ENCODE data around the gene TLK1. TPM values are rescaled to one million over a fixed set of nuclear protein-coding genes. Genes with fewer than 3 reads are reported as not detected.

Gene TLK1
- total and polyA plus RNA-seq, 2 donors (not counting 3 experiments of a cell fraction or from before 2014, with no cell fraction given), result 5.8 to 62.7 TPM

GRCh38 chr2:171185941-171186340 lies 25.2 kb upstream of the TLK1 start:
- BruUV-seq (replicated peaks), result no TSS peak
- Histone ChIP-seq H3K27me3 (ENCODE audit: control insufficient read depth in 2 of 2, insufficient read depth in 2 of 2, low read length in 2 of 2) (no peaks in the 10 kb centered on the region), H3K9me1 (replicated peaks; ENCODE audit: control insufficient read depth, extremely low read depth, insufficient read depth, low read length) (no peaks in the 10 kb centered on the region), H4K20me1 (replicated peaks; ENCODE audit: control insufficient read depth, extremely low read depth, insufficient read depth, low read length) (no peaks in the 10 kb centered on the region), H3K9me3 (replicated peaks; ENCODE audit: control insufficient read depth, insufficient read depth, low read length) (no peaks in the 10 kb centered on the region), H3K4me1 (ENCODE audit: control insufficient read depth, extremely low read depth, insufficient read depth, low read length) (no peaks in the 10 kb centered on the region), H3K4me2 (ENCODE audit: insufficient read depth, low read length) (no peak overlapping the region), H3K27ac (ENCODE audit: insufficient read depth, low read depth, low read length) (no peak overlapping the region), H3K4me3 (replicated peaks in 1 of 3; ENCODE audit: insufficient read depth in 1 of 3, low read depth in 1 of 3, low read length in 3 of 3) (no peak overlapping the region), H3K9ac (replicated peaks; ENCODE audit: extremely low read depth, insufficient read depth, low read length) (no peak overlapping the region), H3K36me3 (ENCODE audit: control insufficient read depth in 2 of 2, extremely low read depth in 1 of 2, insufficient read depth in 2 of 2, low read length in 2 of 2) (no peaks in the 10 kb centered on the region), H3K79me2 (ENCODE audit: control insufficient read depth, insufficient read depth, low read length) (no peaks in the 10 kb centered on the region), H2AFZ (ENCODE audit: low read depth, low read length) (no peak overlapping the region)
- CTCF ChIA-PET, result no interaction called here
- TF ChIP-seq MAX (IDR thresholded peaks at IDR 0.05; ENCODE audit: insufficient read depth, insufficient read length) (no peak), GATA2 (IDR thresholded peaks at IDR 0.05; ENCODE audit: insufficient read depth, insufficient read length, low read depth, low read length) (no peak), POLR2A (IDR thresholded peaks at IDR 0.05; ENCODE audit: low read depth, low read length) (no peak), CTCF (IDR thresholded peaks at IDR 0.05; ENCODE audit: extremely low read depth in 1 of 2, insufficient read depth in 1 of 2, low read depth in 1 of 2, low read length in 2 of 2) (no peak)
- intact Hi-C loops (cut with micrococcal nuclease) (no loop called here), dilution Hi-C loops (cut with MboI; ENCODE audit: extremely low pct_ligation_motif_present, low sequenced_read_pairs) (no loop called here)
- FAIRE-seq (no peak), DNase-seq (ENCODE audit: low read depth, low spot score) (no peak)
- POLR2A ChIA-PET, result no interaction called here

GRCh38 chr2:171185165-171185818 lies 24.6 kb upstream of the TLK1 start:
- Histone ChIP-seq H3K4me3 (replicated peaks in 1 of 3; ENCODE audit: insufficient read depth in 1 of 3, low read depth in 1 of 3, low read length in 3 of 3) (no peak overlapping the region), H3K9me1 (replicated peaks; ENCODE audit: control insufficient read depth, extremely low read depth, insufficient read depth, low read length) (no peaks in the 10 kb centered on the region), H3K79me2 (ENCODE audit: control insufficient read depth, insufficient read depth, low read length) (no peaks in the 10 kb centered on the region), H3K36me3 (ENCODE audit: control insufficient read depth in 2 of 2, extremely low read depth in 1 of 2, insufficient read depth in 2 of 2, low read length in 2 of 2) (no peaks in the 10 kb centered on the region), H4K20me1 (replicated peaks; ENCODE audit: control insufficient read depth, extremely low read depth, insufficient read depth, low read length) (no peaks in the 10 kb centered on the region), H3K9me3 (replicated peaks; ENCODE audit: control insufficient read depth, insufficient read depth, low read length) (no peaks in the 10 kb centered on the region), H2AFZ (ENCODE audit: low read depth, low read length) (no peak overlapping the region), H3K4me1 (ENCODE audit: control insufficient read depth, extremely low read depth, insufficient read depth, low read length) (no peaks in the 10 kb centered on the region), H3K9ac (replicated peaks; ENCODE audit: extremely low read depth, insufficient read depth, low read length) (no peak overlapping the region), H3K27me3 (ENCODE audit: control insufficient read depth in 2 of 2, insufficient read depth in 2 of 2, low read length in 2 of 2) (no peaks in the 10 kb centered on the region), H3K27ac (ENCODE audit: insufficient read depth, low read depth, low read length) (no peak overlapping the region), H3K4me2 (ENCODE audit: insufficient read depth, low read length) (no peak overlapping the region)
- dilution Hi-C loops (cut with MboI; ENCODE audit: extremely low pct_ligation_motif_present, low sequenced_read_pairs) (no loop called here), intact Hi-C loops (cut with micrococcal nuclease) (no loop called here)
- FAIRE-seq (no peak), DNase-seq (ENCODE audit: low read depth, low spot score) (no peak)
- no TSS peak for BruUV-seq (replicated peaks)
- CTCF ChIA-PET, result no interaction called here
- TF ChIP-seq MAX (IDR thresholded peaks at IDR 0.05; ENCODE audit: insufficient read depth, insufficient read length), result no peak
- no peak for TF ChIP-seq MYC (IDR thresholded peaks at IDR 0.05; ENCODE audit: low read depth, low read length)
- TF ChIP-seq JUN (IDR thresholded peaks at IDR 0.05; ENCODE audit: borderline replicate concordance, insufficient read depth, insufficient read length, low read depth), result no peak
- no peak for TF ChIP-seq FOS (IDR thresholded peaks at IDR 0.05; ENCODE audit: borderline replicate concordance, insufficient read depth, low read length)
- TF ChIP-seq EZH2 (IDR thresholded peaks at IDR 0.05; ENCODE audit: borderline replicate concordance, low read depth, low read length, severe bottlenecking), result no peak
- no peak for TF ChIP-seq CTCF (IDR thresholded peaks at IDR 0.05; ENCODE audit: extremely low read depth in 1 of 2, insufficient read depth in 1 of 2, low read depth in 1 of 2, low read length in 2 of 2)
- no peak for TF ChIP-seq POLR2AphosphoS5 (IDR thresholded peaks at IDR 0.05; ENCODE audit: insufficient read depth, low read depth, low read length)
- TF ChIP-seq GATA2 (IDR thresholded peaks at IDR 0.05; ENCODE audit: insufficient read depth, insufficient read length, low read depth, low read length), result no peak
- no peak for TF ChIP-seq POLR2A (IDR thresholded peaks at IDR 0.05; ENCODE audit: low read depth, low read length)
- POLR2A ChIA-PET, result no interaction called here

All from endothelial cell of umbilical vein (primary cell).